Measurements from ENCODE around the gene RNF20. TPM values are rescaled to one million over a fixed set of nuclear protein-coding genes. Genes with fewer than 3 reads are reported as not detected.

Gene RNF20
- total and polyA plus RNA-seq, 2 of the 13 experiments (the other 11 are each of a cell fraction or from before 2014, with no cell fraction given) = 12.7 to 37.6 TPM

GRCh38 chr9:101533334-101534204, at the start of gene RNF20 (continued):
- peak; percentile 82 for TF ChIP-seq ZNF691 (CRISPR knock-in tag; IDR thresholded peaks at IDR 0.05; ENCODE audit: borderline replicate concordance, low read depth)
- TF ChIP-seq RFX1 (IDR thresholded peaks at IDR 0.05) = peak; percentile 81
- TF ChIP-seq RBFOX2 (IDR thresholded peaks at IDR 0.05; ENCODE audit: low read depth, low read length) = peak; percentile 49
- TF ChIP-seq ZNF800 (CRISPR knock-in tag; IDR thresholded peaks at IDR 0.05) = no peak
- no peak; the same call in 1 of the 2 replicates for TF ChIP-seq PRDM10 (CRISPR knock-in tag; IDR thresholded peaks at IDR 0.05; ENCODE audit: low read depth)
- no peak for TF ChIP-seq DBP (CRISPR knock-in tag; IDR thresholded peaks at IDR 0.05; ENCODE audit: not compliant biosample characterization)
- TF ChIP-seq KDM2A (CRISPR knock-in tag; IDR thresholded peaks at IDR 0.05; ENCODE audit: borderline replicate concordance, low read depth) = peak; percentile 51; the same call in 1 of the 2 replicates
- TF ChIP-seq BCLAF1 (IDR thresholded peaks at IDR 0.05) = no peak
- no peak for TF ChIP-seq ZBTB3 (CRISPR knock-in tag; IDR thresholded peaks at IDR 0.05; ENCODE audit: borderline replicate concordance, low read depth)
- no peak for TF ChIP-seq ZNF570 (CRISPR knock-in tag; IDR thresholded peaks at IDR 0.05; ENCODE audit: borderline replicate concordance)
- TF ChIP-seq ZNF12 (CRISPR knock-in tag; IDR thresholded peaks at IDR 0.05) = no peak
- TF ChIP-seq STAT6 (CRISPR knock-in tag; IDR thresholded peaks at IDR 0.05; ENCODE audit: borderline replicate concordance) = no peak; the same call in 1 of the 2 replicates
- no peak for TF ChIP-seq PHF5A (CRISPR knock-in tag; IDR thresholded peaks at IDR 0.05; ENCODE audit: low read depth, unreplicated experiment)
- no peak for TF ChIP-seq ZNF138 (CRISPR knock-in tag; IDR thresholded peaks at IDR 0.05; ENCODE audit: low read depth)

All from HepG2 (cell line).